ENCODE results near the gene AGAP2. TPM values are rescaled to one million over a fixed set of nuclear protein-coding genes. Genes with fewer than 3 reads are reported as not detected.

Gene AGAP2
- total RNA-seq, 2 donors from 2014 or later, result 0.33 to 1.0 TPM

- Histone ChIP-seq H3K4me1 (peaks cover 26% of the 10 kb centered on the region), H3K27ac (peak overlapping the region in 2 of 4 donors; percentile 95 to 96), H3K27me3 (no peaks in the 10 kb centered on the region), H3K9me3 (no peaks in the 10 kb centered on the region), H3K4me3 (no peak overlapping the region), H3K36me3 (replicated peaks in 1 of 2; ENCODE audit: insufficient read depth in 1 of 2, low read depth in 2 of 2) (peaks cover 0 to 6% of the 10 kb centered on the region in 2 donors)
- TF ChIP-seq POLR2A (IDR thresholded peaks at IDR 0.05), result no peak
- TF ChIP-seq CTCF (IDR thresholded peaks at IDR 0.05), result no peak
- intact Hi-C loops (cut with DNase I), result no loop called here
- no peak for DNase-seq
- 75% methylated on average over 3 of the region's 3 CpGs for WGBS, 2 donors
- no peak for ATAC-seq
Measured at GRCh38 chr12:57746025-57746424, 7.5 kb upstream of the AGAP2 start.

DNA sequence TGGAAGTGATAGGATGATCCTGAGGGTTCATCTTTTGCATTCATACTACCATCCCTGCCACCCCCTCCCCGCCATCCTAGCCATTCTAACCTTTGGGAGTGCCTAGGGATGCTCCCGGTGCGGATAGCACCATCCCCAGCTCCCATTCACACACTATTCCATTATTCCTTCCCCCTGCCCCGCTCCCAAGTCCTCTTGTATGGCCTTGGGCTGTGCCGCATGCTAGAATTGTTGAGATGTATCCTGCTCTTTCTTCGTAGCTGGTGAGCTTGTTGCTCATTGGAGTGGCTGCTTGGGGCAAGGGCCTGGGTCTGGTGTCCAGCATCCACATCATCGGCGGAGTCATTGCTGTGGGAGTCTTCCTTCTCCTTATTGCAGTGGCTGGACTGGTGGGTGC, 6.9 kb upstream of the AGAP2 start:
- ATAC-seq (no peak), DNase-seq (no peak)
- TF ChIP-seq POLR2A (IDR thresholded peaks at IDR 0.05) (no peak), CTCF (IDR thresholded peaks at IDR 0.05) (peak in 1 of 7 experiments; percentile 2)
- H3K27ac ChIP-seq, result peak overlapping the region; percentile 91 to 96 (median 94)
- intact Hi-C loops (cut with DNase I), result no loop called here
- H3K27me3 ChIP-seq, result no peaks in the 10 kb centered on the region
- H3K4me1 ChIP-seq, result peaks cover 20% of the 10 kb centered on the region
- peak overlapping the region; percentile 79 to 81 for H3K4me3 ChIP-seq
- no peaks in the 10 kb centered on the region for H3K9me3 ChIP-seq
- peaks cover 0 to 6% of the 10 kb centered on the region in 2 donors for H3K36me3 ChIP-seq (replicated peaks in 1 of 2; ENCODE audit: insufficient read depth in 1 of 2, low read depth in 2 of 2)
- WGBS, 2 donors, result 20 to 22% methylated on average over 7 to 8 of the region's 8 CpGs

DNA sequence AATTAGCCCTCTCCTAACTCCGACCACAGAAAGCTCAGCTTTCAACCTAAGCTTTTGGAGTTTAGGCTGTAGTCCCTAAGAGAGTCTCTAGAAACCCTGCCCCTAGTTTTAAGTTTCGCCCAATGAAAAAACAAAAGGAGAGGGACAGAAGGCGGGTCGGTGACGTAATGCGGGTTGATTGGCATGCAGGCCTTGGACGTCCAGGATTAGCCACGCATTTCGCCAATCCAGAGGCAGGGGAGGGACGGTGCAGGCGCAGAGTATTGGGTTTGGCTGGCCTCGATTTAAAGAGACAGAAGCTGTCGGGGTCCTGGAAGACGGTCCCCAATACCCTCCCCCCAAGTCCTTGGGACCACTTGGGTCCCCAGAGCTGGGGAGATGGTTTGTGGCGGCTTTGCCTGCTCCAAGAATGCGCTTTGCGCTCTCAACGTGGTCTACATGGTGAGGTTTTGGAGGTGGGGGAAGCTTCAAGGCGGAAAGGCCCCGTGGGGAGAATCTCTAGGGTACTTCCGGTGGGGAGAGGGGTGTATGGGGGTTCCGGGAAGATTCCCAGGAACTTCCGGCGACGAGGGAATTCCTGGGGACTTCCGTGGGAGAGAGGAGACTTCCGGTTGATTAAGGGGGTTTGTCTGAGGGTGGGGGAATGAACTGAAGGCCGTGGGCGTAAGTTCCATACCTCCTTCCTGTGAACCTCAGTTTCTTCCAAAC, 6.4 kb upstream of the AGAP2 start, which contains the start of gene TSPAN31:
TSS of gene TSPAN31 (plus strand) at position 263 of the 708 bp plus-strand sequence. CDS start at position 379, 116 bp downstream.
- peak; percentile 98 to 99 (median 98) for DNase-seq
- peak within 1 kb of the TSS; percentile 91 to 96 (median 94) for H3K27ac ChIP-seq
- H3K4me3 ChIP-seq, result peak within 1 kb of the TSS; percentile 79 to 81
- H3K27me3 ChIP-seq, result peaks cover 0 to 4% of the 10 kb centered on the region in 2 donors
- TF ChIP-seq CTCF (IDR thresholded peaks at IDR 0.05), result peak in 3 of 7 experiments; percentile 24 to 35 (median 29)
- peak; percentile 44 to 72 (median 67) for TF ChIP-seq POLR2A (IDR thresholded peaks at IDR 0.05)
- H3K4me1 ChIP-seq, result peaks cover 18% of the 10 kb centered on the region
- H3K9me3 ChIP-seq, result no peaks in the 10 kb centered on the region
- peak; percentile 97 for ATAC-seq
- intact Hi-C loops (cut with DNase I), result no loop called here
- H3K36me3 ChIP-seq (replicated peaks in 1 of 2; ENCODE audit: insufficient read depth in 1 of 2, low read depth in 2 of 2), result peaks cover 0 to 6% of the 10 kb centered on the region in 2 donors
- WGBS, 2 donors, result 1% methylated on average over 24 to 29 of the region's 29 CpGs

- H3K9me3 ChIP-seq, result no peaks in the 10 kb centered on the region
- intact Hi-C loops (cut with DNase I), result no loop called here
- peaks cover 0 to 5% of the 10 kb centered on the region in 2 donors for H3K27me3 ChIP-seq
- ATAC-seq (peak; percentile 75), DNase-seq (peak; percentile 74 to 82 (median 78))
- peaks cover 18% of the 10 kb centered on the region for H3K4me1 ChIP-seq
- WGBS, 2 donors, result 5 to 17% methylated on average over 2 to 21 of the region's 21 CpGs
- no peak for TF ChIP-seq CTCF (IDR thresholded peaks at IDR 0.05)
- TF ChIP-seq POLR2A (IDR thresholded peaks at IDR 0.05), result no peak
- H3K27ac ChIP-seq, result peak overlapping the region; percentile 78 to 96 (median 93)
- peaks cover 0 to 6% of the 10 kb centered on the region in 2 donors for H3K36me3 ChIP-seq (replicated peaks in 1 of 2; ENCODE audit: insufficient read depth in 1 of 2, low read depth in 2 of 2)
- peak overlapping the region; percentile 58 to 79 for H3K4me3 ChIP-seq
Measured at GRCh38 chr12:57744194-57744776, 5.7 kb upstream of the AGAP2 start.
